ENCODE results near the gene CRADD. TPM values are rescaled to one million over a fixed set of nuclear protein-coding genes. Genes with fewer than 3 reads are reported as not detected.

The CRADD gene
- total RNA-seq, 2 experiments from 2014 or later = 5.8 to 9.2 TPM

- no peaks in the 10 kb centered on the region for H3K4me1 ChIP-seq (ENCODE audit: insufficient read depth, low read length)
- no peaks in the 10 kb centered on the region for H3K36me3 ChIP-seq (ENCODE audit: insufficient read depth, low read length)
- H3K4me3 Mint-ChIP-seq = no peak overlapping the region
- TF ChIP-seq, protein P1, sequence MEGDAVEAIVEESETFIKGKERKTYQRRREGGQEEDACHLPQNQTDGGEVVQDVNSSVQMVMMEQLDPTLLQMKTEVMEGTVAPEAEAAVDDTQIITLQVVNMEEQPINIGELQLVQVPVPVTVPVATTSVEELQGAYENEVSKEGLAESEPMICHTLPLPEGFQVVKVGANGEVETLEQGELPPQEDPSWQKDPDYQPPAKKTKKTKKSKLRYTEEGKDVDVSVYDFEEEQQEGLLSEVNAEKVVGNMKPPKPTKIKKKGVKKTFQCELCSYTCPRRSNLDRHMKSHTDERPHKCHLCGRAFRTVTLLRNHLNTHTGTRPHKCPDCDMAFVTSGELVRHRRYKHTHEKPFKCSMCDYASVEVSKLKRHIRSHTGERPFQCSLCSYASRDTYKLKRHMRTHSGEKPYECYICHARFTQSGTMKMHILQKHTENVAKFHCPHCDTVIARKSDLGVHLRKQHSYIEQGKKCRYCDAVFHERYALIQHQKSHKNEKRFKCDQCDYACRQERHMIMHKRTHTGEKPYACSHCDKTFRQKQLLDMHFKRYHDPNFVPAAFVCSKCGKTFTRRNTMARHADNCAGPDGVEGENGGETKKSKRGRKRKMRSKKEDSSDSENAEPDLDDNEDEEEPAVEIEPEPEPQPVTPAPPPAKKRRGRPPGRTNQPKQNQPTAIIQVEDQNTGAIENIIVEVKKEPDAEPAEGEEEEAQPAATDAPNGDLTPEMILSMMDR (IDR thresholded peaks at IDR 0.05) = no peak
- no peaks in the 10 kb centered on the region for H3K4me1 Mint-ChIP-seq (ENCODE audit: low read depth)
- H3K9me3 ChIP-seq (ENCODE audit: control insufficient read depth in 1 of 2, insufficient read depth in 1 of 2, low read length in 2 of 2) = no peaks in the 10 kb centered on the region
- no peaks in the 10 kb centered on the region for H3K9me3 Mint-ChIP-seq
- CTCF ChIA-PET = interaction anchor here (1.0 kb wide), 1 partner anchor 367 kb away, joined by 3 read pairs; no protein-coding TSS in a partner anchor
- no peak for ATAC-seq (ENCODE audit: poor library complexity)
- no peak overlapping the region for H3K27ac Mint-ChIP-seq
- H3K27me3 ChIP-seq (ENCODE audit: control insufficient read depth in 1 of 2, insufficient read depth in 2 of 2, low read length in 2 of 2) = no peaks in the 10 kb centered on the region
- H3K36me3 Mint-ChIP-seq (ENCODE audit: low read depth) = no peaks in the 10 kb centered on the region
- DNase-seq = no peak
- POLR2A ChIA-PET = no interaction called here
- intact Hi-C loops (cut with DNase I, micrococcal nuclease) = no loop called here
- no peaks in the 10 kb centered on the region for H3K27me3 Mint-ChIP-seq
- H3K27ac ChIP-seq (ENCODE audit: low read depth in 1 of 2, low read length in 2 of 2) = no peak overlapping the region
- H3K4me3 ChIP-seq (ENCODE audit: low read length) = no peak overlapping the region
Observed at GRCh38 chr12:93734784-93735183, 57.6 kb downstream of the CRADD start.

- Histone ChIP-seq H3K27ac (ENCODE audit: low read depth in 1 of 2, low read length in 2 of 2) (no peak overlapping the region), H3K4me1 (ENCODE audit: insufficient read depth, low read length) (peaks cover 3% of the 10 kb centered on the region), H3K4me3 (ENCODE audit: low read length) (no peak overlapping the region), H3K36me3 (ENCODE audit: insufficient read depth, low read length) (no peaks in the 10 kb centered on the region), H3K9me3 (ENCODE audit: control insufficient read depth in 1 of 2, insufficient read depth in 1 of 2, low read length in 2 of 2) (no peaks in the 10 kb centered on the region), H3K27me3 (ENCODE audit: control insufficient read depth in 1 of 2, insufficient read depth in 2 of 2, low read length in 2 of 2) (no peaks in the 10 kb centered on the region)
- TF ChIP-seq, protein P1 (IDR thresholded peaks at IDR 0.05) = no peak
- ChIA-PET POLR2A (no interaction called here), CTCF (no interaction called here)
- DNase-seq (no peak), ATAC-seq (ENCODE audit: poor library complexity) (no peak)
- intact Hi-C loops (cut with DNase I, micrococcal nuclease) = no loop called here
- no peaks in the 10 kb centered on the region for H3K27me3 Mint-ChIP-seq
- no peaks in the 10 kb centered on the region for H3K36me3 Mint-ChIP-seq (ENCODE audit: low read depth)
- peaks cover 9% of the 10 kb centered on the region for H3K4me1 Mint-ChIP-seq (ENCODE audit: low read depth)
- no peaks in the 10 kb centered on the region for H3K9me3 Mint-ChIP-seq
- no peak overlapping the region for H3K4me3 Mint-ChIP-seq
- H3K27ac Mint-ChIP-seq = no peak overlapping the region
Observed at GRCh38 chr12:93736640-93737178, 59.5 kb downstream of the CRADD start.

- ATAC-seq (ENCODE audit: poor library complexity) (no peak), DNase-seq (no peak)
- Histone ChIP-seq H3K9me3 (ENCODE audit: control insufficient read depth in 1 of 2, insufficient read depth in 1 of 2, low read length in 2 of 2) (no peaks in the 10 kb centered on the region), H3K4me3 (ENCODE audit: low read length) (no peak overlapping the region), H3K36me3 (ENCODE audit: insufficient read depth, low read length) (no peaks in the 10 kb centered on the region), H3K4me1 (ENCODE audit: insufficient read depth, low read length) (peaks cover 8% of the 10 kb centered on the region), H3K27ac (ENCODE audit: low read depth in 1 of 2, low read length in 2 of 2) (no peak overlapping the region), H3K27me3 (ENCODE audit: control insufficient read depth in 1 of 2, insufficient read depth in 2 of 2, low read length in 2 of 2) (no peaks in the 10 kb centered on the region)
- Mint-ChIP-seq H3K4me3 (no peak overlapping the region), H3K4me1 (ENCODE audit: low read depth) (peaks cover 13% of the 10 kb centered on the region), H3K36me3 (ENCODE audit: low read depth) (no peaks in the 10 kb centered on the region), H3K9me3 (no peaks in the 10 kb centered on the region), H3K27me3 (no peaks in the 10 kb centered on the region), H3K27ac (no peak overlapping the region)
- TF ChIP-seq, protein P1 (IDR thresholded peaks at IDR 0.05) = no peak
- POLR2A ChIA-PET = no interaction called here
- intact Hi-C loops (cut with DNase I, micrococcal nuclease) = no loop called here
- CTCF ChIA-PET = no interaction called here
Observed at GRCh38 chr12:93737457-93738198, 60.5 kb downstream of the CRADD start.

Data from CD4-positive, alpha-beta T cell (primary cell).